Endothelial cell of umbilical vein (primary cell): ENCODE results near the gene PDGFA. TPM values are rescaled to one million over a fixed set of nuclear protein-coding genes. Genes with fewer than 3 reads are reported as not detected.

ENCODE experiments used
- BruUV-seq: library from RNA; stranded (reverse); fragments of 400-500 nt; replicated peaks from 2 replicates; lab custom pipeline; 2021; lab: Mats Ljungman, UMichigan
- CTCF ChIA-PET: fragments of 300-600, 350-600 bp; sonication (Branson Sonifier 250); formaldehyde crosslinking; loops from one replicate; lab custom pipeline; 2021; ENCODE audit warnings: antibody characterized with exemption, inconsistent platforms; lab: Charles Lee
- POLR2A ChIA-PET: fragments of 300-600, 350-600 bp; sonication (Branson Sonifier 250); formaldehyde crosslinking; loops from one replicate; lab custom pipeline; 2021; ENCODE audit warnings: antibody characterized with exemption, inconsistent platforms; lab: Charles Lee
- DNase-seq: peaks from one replicate; pipeline ENCODE4 v3.0.0-alpha.2; 2011; ENCODE audit warnings: low read depth, low spot score
- FAIRE-seq: peaks from 2 replicates; lab custom pipeline; 2011; peaks lifted over from hg19 to GRCh38; lab: Jason Lieb, UNC
- H2AFZ ChIP-seq: 2 replicates; pipeline ENCODE4 v1.6.0; 2012; ENCODE audit warnings: low read depth, low read length, control low read depth, inconsistent platforms
- H3K27ac ChIP-seq: 2 replicates; pipeline ENCODE4 v1.5.1; 2011; ENCODE audit warnings: low read depth, mild to moderate bottlenecking, control low read depth, low read length, moderate library complexity; ENCODE audit not compliant: insufficient read depth
- H3K27me3 ChIP-seq, 2 experiments: 2 replicates each; pipeline versions ENCODE4 v1.6.0 to v1.6.1; 2011; ENCODE audit warnings: low read length in 2 of 2, mixed read lengths in 1 of 2; ENCODE audit not compliant: control insufficient read depth in 2 of 2, insufficient read depth in 2 of 2
- H3K36me3 ChIP-seq, 2 experiments: 2 replicates in 1 of 2; 3 replicates in 1 of 2; pipeline ENCODE4 v1.5.1; 2011; ENCODE audit warnings: low read length in 2 of 2, mild to moderate bottlenecking in 1 of 2, moderate library complexity in 1 of 2; ENCODE audit not compliant: control insufficient read depth in 2 of 2, insufficient read depth in 2 of 2; ENCODE audit errors: extremely low read depth in 1 of 2
- H3K4me1 ChIP-seq: 3 replicates; pipeline ENCODE4 v1.5.1; 2011; ENCODE audit warnings: mild to moderate bottlenecking, low read length; ENCODE audit not compliant: control insufficient read depth, insufficient read depth; ENCODE audit errors: extremely low read depth
- H3K4me2 ChIP-seq: 2 replicates; pipeline ENCODE4 v1.6.1; 2011; ENCODE audit warnings: low read length, control low read depth, mixed read lengths; ENCODE audit not compliant: insufficient read depth
- H3K4me3 ChIP-seq, 3 experiments: fragments of 200-600 bp in 1 of 3; sonication (generic), shearing (Covaris generic) in 1 of 3; replicated peaks in 1 of 3; 2 replicates each; pipeline ENCODE4 v1.5.1; 2011 to 2016; ENCODE audit warnings: control low read depth in 3 of 3, low read length in 3 of 3, mild to moderate bottlenecking in 2 of 3, inconsistent platforms in 1 of 3, low read depth in 1 of 3, moderate library complexity in 1 of 3; ENCODE audit not compliant: insufficient read depth in 1 of 3
- H3K79me2 ChIP-seq: 2 replicates; pipeline ENCODE4 v1.6.0; 2012; ENCODE audit warnings: low read length, inconsistent platforms; ENCODE audit not compliant: control insufficient read depth, insufficient read depth
- H3K9ac ChIP-seq: replicated peaks from 2 replicates; pipeline ENCODE3; 2011; ENCODE audit warnings: low read length, control low read depth; ENCODE audit not compliant: insufficient read depth; ENCODE audit errors: extremely low read depth
- H3K9me1 ChIP-seq: replicated peaks from 3 replicates; pipeline ENCODE4 v1.6.0; 2011; ENCODE audit warnings: mild to moderate bottlenecking, low read length; ENCODE audit not compliant: control insufficient read depth, insufficient read depth; ENCODE audit errors: extremely low read depth
- H3K9me3 ChIP-seq: replicated peaks from 2 replicates; pipeline ENCODE4 v1.5.1; 2012; ENCODE audit warnings: low read length, inconsistent platforms; ENCODE audit not compliant: control insufficient read depth, insufficient read depth
- H4K20me1 ChIP-seq: replicated peaks from 2 replicates; pipeline ENCODE3; 2011; ENCODE audit warnings: mild to moderate bottlenecking, low read length; ENCODE audit not compliant: control insufficient read depth, insufficient read depth; ENCODE audit errors: extremely low read depth
- EZH2 ChIP-seq: IDR thresholded peaks from 2 replicates; pipeline ENCODE4 v1.6.1; 2012; ENCODE audit warnings: borderline replicate concordance, low read depth, mild to moderate bottlenecking, moderate library complexity, low read length, inconsistent platforms; ENCODE audit not compliant: severe bottlenecking
- FOS ChIP-seq: IDR thresholded peaks from 2 replicates; pipeline ENCODE4 v1.6.1; 2011; ENCODE audit warnings: mild to moderate bottlenecking, low read length, moderate library complexity, borderline replicate concordance; ENCODE audit not compliant: insufficient read depth
- GATA2 ChIP-seq: IDR thresholded peaks from 2 replicates; pipeline ENCODE4 v1.7.0; 2011; ENCODE audit warnings: low read depth, mild to moderate bottlenecking, moderate library complexity, mixed read lengths, low read length; ENCODE audit not compliant: insufficient read length, insufficient read depth
- JUN ChIP-seq: IDR thresholded peaks from 2 replicates; pipeline ENCODE4 v1.6.1; 2011; ENCODE audit warnings: borderline replicate concordance, low read depth; ENCODE audit not compliant: insufficient read length, insufficient read depth
- MYC ChIP-seq: IDR thresholded peaks from one replicate; pipeline ENCODE4 v1.6.1; 2011; ENCODE audit warnings: mild to moderate bottlenecking, low read depth, low read length
- POLR2A ChIP-seq: IDR thresholded peaks from 2 replicates; pipeline ENCODE4 v1.6.1; 2012; ENCODE audit warnings: low read depth, mild to moderate bottlenecking, control low read depth, low read length
- POLR2AphosphoS5 ChIP-seq: IDR thresholded peaks from 2 replicates; pipeline ENCODE4 v1.6.1; 2012; ENCODE audit warnings: low read depth, mild to moderate bottlenecking, control low read depth, low read length, moderate library complexity; ENCODE audit not compliant: insufficient read depth
- dilution Hi-C: fragments of 300-500 bp; cut with MboI; formaldehyde crosslinking; loops from one replicate; pipeline ENCODE4 v1.15.0; 2019; ENCODE audit warnings: low sequenced_read_pairs; ENCODE audit not compliant: extremely low pct_ligation_motif_present
- intact Hi-C: fragments of 100-400 bp; cut with micrococcal nuclease; formaldehyde crosslinking; loops from one replicate; pipeline ENCODE4 v1.10.0; 2022
- polyA plus RNA-seq, 4 experiments: library from polyadenylated mRNA; depleted of rRNA in 3 of 4; stranded (reverse) in 3 of 4; unstranded in 1 of 4; fragments of >200 nt; gene quantifications; 2 replicates each; pipeline versions ENCODE4 v1.2.1 to v1.2.3, GENCODE V29; 2011 to 2012; ENCODE audit warnings: missing spikeins in 1 of 4
- total RNA-seq: library from RNA; stranded (reverse); gene quantifications from 2 replicates; pipeline ENCODE4 v1.2.3, GENCODE V29; 2021
- TF ChIP-seq, protein P1 (sequence below): IDR thresholded peaks from 2 replicates; pipeline ENCODE4 v1.6.1; 2011; ENCODE audit not compliant: insufficient read depth, insufficient read length
- TF ChIP-seq, protein P2 (sequence below), 2 donors: IDR thresholded peaks; 1 replicate in 1 of 2; 2 replicates in 1 of 2; pipeline ENCODE4 v1.5.1; 2011; ENCODE audit warnings: low read length in 2 of 2, mild to moderate bottlenecking in 2 of 2, moderate library complexity in 2 of 2, control low read depth in 1 of 2, inconsistent platforms in 1 of 2, low read depth in 1 of 2; ENCODE audit not compliant: insufficient read depth in 1 of 2; ENCODE audit errors: extremely low read depth in 1 of 2

PDGFA gene
- total and polyA plus RNA-seq, 2 donors (not counting 3 experiments of a cell fraction or from before 2014, with no cell fraction given), result 17.4 to 62.4 TPM

DNA sequence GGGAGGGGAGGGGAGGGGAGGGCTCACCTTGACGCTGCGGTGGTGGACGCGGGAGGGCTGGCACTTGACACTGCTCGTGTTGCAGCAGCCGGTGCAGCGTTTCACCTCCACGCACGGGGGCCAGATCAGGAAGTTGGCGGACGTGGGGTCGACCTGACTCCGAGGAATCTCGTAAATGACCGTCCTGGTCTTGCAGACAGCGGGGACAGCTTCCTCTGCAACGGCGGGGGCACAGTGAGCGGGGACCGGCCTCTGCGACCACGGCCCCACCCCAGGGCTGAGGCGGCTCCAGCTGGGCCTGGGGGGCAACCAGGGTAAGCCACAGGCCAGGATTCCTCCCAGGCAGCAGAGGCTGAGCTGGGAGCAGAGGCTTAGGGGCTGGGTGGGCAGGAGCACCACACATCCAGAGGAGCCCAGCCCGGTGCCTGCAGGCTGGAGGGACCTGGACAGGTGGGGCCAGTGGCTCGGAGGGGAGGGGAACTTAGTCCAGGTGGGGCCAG is 8.8 kb downstream of the PDGFA start:
- dilution Hi-C loops, result no loop called here
- Histone ChIP-seq H3K27me3 (no peaks in the 10 kb centered on the region), H3K9me1 (no peaks in the 10 kb centered on the region), H3K4me3 (no peak overlapping the region), H3K4me1 (peaks cover 26% of the 10 kb centered on the region), H3K36me3 (peaks cover 5 to 7% of the 10 kb centered on the region in 2 experiments), H4K20me1 (no peaks in the 10 kb centered on the region), H3K79me2 (peaks cover 57% of the 10 kb centered on the region), H2AFZ (no peak overlapping the region), H3K4me2 (no peak overlapping the region), H3K27ac (no peak overlapping the region), H3K9ac (no peak overlapping the region), H3K9me3 (no peaks in the 10 kb centered on the region)
- FAIRE-seq (no peak), DNase-seq (no peak)
- BruUV-seq, result no TSS peak
- ChIA-PET CTCF (no interaction called here), POLR2A (no interaction called here)
- TF ChIP-seq, protein P1, sequence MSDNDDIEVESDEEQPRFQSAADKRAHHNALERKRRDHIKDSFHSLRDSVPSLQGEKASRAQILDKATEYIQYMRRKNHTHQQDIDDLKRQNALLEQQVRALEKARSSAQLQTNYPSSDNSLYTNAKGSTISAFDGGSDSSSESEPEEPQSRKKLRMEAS, result no peak
- no peak for TF ChIP-seq POLR2AphosphoS5
- TF ChIP-seq JUN, result no peak
- TF ChIP-seq, protein P2, sequence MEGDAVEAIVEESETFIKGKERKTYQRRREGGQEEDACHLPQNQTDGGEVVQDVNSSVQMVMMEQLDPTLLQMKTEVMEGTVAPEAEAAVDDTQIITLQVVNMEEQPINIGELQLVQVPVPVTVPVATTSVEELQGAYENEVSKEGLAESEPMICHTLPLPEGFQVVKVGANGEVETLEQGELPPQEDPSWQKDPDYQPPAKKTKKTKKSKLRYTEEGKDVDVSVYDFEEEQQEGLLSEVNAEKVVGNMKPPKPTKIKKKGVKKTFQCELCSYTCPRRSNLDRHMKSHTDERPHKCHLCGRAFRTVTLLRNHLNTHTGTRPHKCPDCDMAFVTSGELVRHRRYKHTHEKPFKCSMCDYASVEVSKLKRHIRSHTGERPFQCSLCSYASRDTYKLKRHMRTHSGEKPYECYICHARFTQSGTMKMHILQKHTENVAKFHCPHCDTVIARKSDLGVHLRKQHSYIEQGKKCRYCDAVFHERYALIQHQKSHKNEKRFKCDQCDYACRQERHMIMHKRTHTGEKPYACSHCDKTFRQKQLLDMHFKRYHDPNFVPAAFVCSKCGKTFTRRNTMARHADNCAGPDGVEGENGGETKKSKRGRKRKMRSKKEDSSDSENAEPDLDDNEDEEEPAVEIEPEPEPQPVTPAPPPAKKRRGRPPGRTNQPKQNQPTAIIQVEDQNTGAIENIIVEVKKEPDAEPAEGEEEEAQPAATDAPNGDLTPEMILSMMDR (IDR thresholded peaks at IDR 0.05; ENCODE audit: extremely low read depth in 1 of 2, insufficient read depth in 1 of 2, low read depth in 1 of 2, low read length in 2 of 2), result no peak
- TF ChIP-seq FOS, result no peak
- no peak for TF ChIP-seq EZH2
- TF ChIP-seq GATA2, result no peak
- TF ChIP-seq MYC, result no peak
- no peak for TF ChIP-seq POLR2A
- intact Hi-C loops, result no loop called here
